ENCODE measurements around the gene PURB. TPM values are rescaled to one million over a fixed set of nuclear protein-coding genes. Genes with fewer than 3 reads are reported as not detected.

The PURB gene
- total and polyA plus RNA-seq, 2 experiments from 2014 or later = 3.1 to 27.1 TPM

- Mint-ChIP-seq H3K4me1 (no peaks in the 10 kb centered on the region), H3K4me3 (no peak overlapping the region), H3K36me3 (ENCODE audit: low read depth) (no peaks in the 10 kb centered on the region), H3K27ac (no peak overlapping the region), H3K9me3 (no peaks in the 10 kb centered on the region), H3K27me3 (ENCODE audit: insufficient read depth, low read depth, poor library complexity) (peaks cover 12% of the 10 kb centered on the region)
- Histone ChIP-seq H3K79me2 (replicated peaks; ENCODE audit: insufficient read depth) (no peaks in the 10 kb centered on the region), H3K36me3 (ENCODE audit: insufficient read depth) (no peaks in the 10 kb centered on the region), H3F3A (replicated peaks; ENCODE audit: low read depth) (no peaks in the 10 kb centered on the region), H3K9me2 (ENCODE audit: insufficient read depth) (no peaks in the 10 kb centered on the region), H3K27ac (ENCODE audit: low read depth) (no peak overlapping the region), H2AFZ (no peak overlapping the region), H3K4me2 (no peak overlapping the region), H3K4me3 (no peak overlapping the region), H3K27me3 (ENCODE audit: insufficient read depth) (no peaks in the 10 kb centered on the region), H4K20me1 (replicated peaks; ENCODE audit: insufficient read depth) (no peaks in the 10 kb centered on the region), H3K4me1 (ENCODE audit: insufficient read depth) (no peaks in the 10 kb centered on the region)
- ATAC-seq = no peak
- no peak for DNase-seq (ENCODE audit: low spot score)
- TF ChIP-seq ZNF114 (CRISPR knock-in tag; IDR thresholded peaks at IDR 0.05) (no peak), STAT1 (IDR thresholded peaks at IDR 0.05; ENCODE audit: unreplicated experiment) (no peak), JUNB (IDR thresholded peaks at IDR 0.05; ENCODE audit: unreplicated experiment) (no peak), POLR2AphosphoS5 (IDR thresholded peaks at IDR 0.05; ENCODE audit: low read depth) (no peak), NANOG (IDR thresholded peaks at IDR 0.05; ENCODE audit: borderline replicate concordance) (no peak), REST (IDR thresholded peaks at IDR 0.05; ENCODE audit: unreplicated experiment) (no peak), ZNF331 (CRISPR knock-in tag; IDR thresholded peaks at IDR 0.05; ENCODE audit: low read depth) (no peak), ETS1 (IDR thresholded peaks at IDR 0.05) (no peak), EZH2 (IDR thresholded peaks at IDR 0.05; ENCODE audit: low read depth, unreplicated experiment) (no peak), ZNF462 (CRISPR knock-in tag; IDR thresholded peaks at IDR 0.05) (no peak), CTCF (conservative IDR thresholded peaks at IDR 0.05; ENCODE audit: low read depth in 2 of 2) (no peak), CREB1 (CRISPR knock-in tag; IDR thresholded peaks at IDR 0.05; ENCODE audit: low read depth) (no peak), EZH2phosphoT487 (IDR thresholded peaks at IDR 0.05; ENCODE audit: unreplicated experiment) (no peak)
These were observed 6.5 kb upstream of the PURB start for GRCh38 chr7:44891791-44892190.

Data from GM23338 (cell line).